Mesendoderm (in vitro differentiated cells): ENCODE data around the gene AFF2.

Experiments
- DNase-seq: peaks from one replicate; pipeline ENCODE4 v3.0.0; 2013
- H2AK5ac ChIP-seq: 2 replicates; pipeline ENCODE4 v1.6.1; 2013; ENCODE audit warnings: low read length, inconsistent platforms
- H2BK120ac ChIP-seq: 2 replicates; pipeline ENCODE4 v1.6.1; 2013; ENCODE audit warnings: low read depth, mild to moderate bottlenecking, low read length, moderate library complexity, mixed read lengths
- H2BK15ac ChIP-seq: replicated peaks from 2 replicates; pipeline ENCODE4 v1.6.1; 2013; ENCODE audit warnings: low read depth, mild to moderate bottlenecking, moderate library complexity
- H2BK5ac ChIP-seq: 2 replicates; pipeline ENCODE4 v1.6.1; 2013; ENCODE audit warnings: low read length, inconsistent platforms
- H3K18ac ChIP-seq: 2 replicates; pipeline ENCODE4 v1.6.1; 2013; ENCODE audit warnings: mild to moderate bottlenecking, low read length, mixed read lengths
- H3K23ac ChIP-seq: one replicate; pipeline ENCODE4 v1.6.1; 2013; ENCODE audit warnings: low read length
- H3K27ac ChIP-seq: 2 replicates; pipeline ENCODE4 v1.5.1; 2013; ENCODE audit warnings: low read depth, mild to moderate bottlenecking, inconsistent platforms, low read length, moderate library complexity
- H3K27me3 ChIP-seq: 2 replicates; pipeline ENCODE4 v1.6.1; 2013; ENCODE audit warnings: low read length, control low read depth, mild to moderate bottlenecking, inconsistent platforms; ENCODE audit not compliant: insufficient read depth, poor library complexity
- H3K36me3 ChIP-seq: 2 replicates; pipeline ENCODE4 v1.6.1; 2013; ENCODE audit warnings: low read length, inconsistent platforms; ENCODE audit not compliant: control insufficient read depth, insufficient read depth
- H3K4ac ChIP-seq: one replicate; pipeline ENCODE4 v1.6.1; 2013; ENCODE audit warnings: low read depth, mild to moderate bottlenecking, low read length, moderate library complexity
- H3K4me1 ChIP-seq: 2 replicates; pipeline ENCODE4 v1.6.1; 2013; ENCODE audit warnings: low read depth, low read length, inconsistent platforms; ENCODE audit not compliant: control insufficient read depth
- H3K4me2 ChIP-seq: 2 replicates; pipeline ENCODE4 v1.6.1; 2013; ENCODE audit warnings: low read length
- H3K4me3 ChIP-seq: 2 replicates; pipeline ENCODE4 v1.5.1; 2013; ENCODE audit warnings: mild to moderate bottlenecking, low read length
- H3K56ac ChIP-seq: one replicate; pipeline ENCODE4 v1.6.1; 2013; ENCODE audit warnings: low read length
- H3K79me1 ChIP-seq: 2 replicates; pipeline ENCODE4 v1.6.1; 2013; ENCODE audit warnings: low read length, inconsistent platforms
- H3K79me2 ChIP-seq: 2 replicates; pipeline ENCODE4 v1.6.1; 2013; ENCODE audit warnings: mild to moderate bottlenecking, low read length; ENCODE audit not compliant: control insufficient read depth, insufficient read depth
- H3K9ac ChIP-seq: 2 replicates; pipeline ENCODE4 v1.6.1; 2013; ENCODE audit warnings: low read length, inconsistent platforms
- H4K5ac ChIP-seq: one replicate; pipeline ENCODE4 v1.6.1; 2013; ENCODE audit warnings: low read length
- H4K8ac ChIP-seq: one replicate; pipeline ENCODE4 v1.6.1; 2013; ENCODE audit warnings: low read depth, mild to moderate bottlenecking, control low read depth, low read length, moderate library complexity
- WGBS: extraction: QIAGEN DNeasy Blood & Tissue Kit; methylation state at CpG from one replicate; pipeline ENCODE4 v1.1.7; 2013; ENCODE audit warnings: low lambda C conversion rate, missing lambda C conversion rate; ENCODE audit not compliant: insufficient coverage; ENCODE audit errors: extremely low coverage; 5-methylcytosine and 5-hydroxymethylcytosine counted together

Gene AFF2

DNA sequence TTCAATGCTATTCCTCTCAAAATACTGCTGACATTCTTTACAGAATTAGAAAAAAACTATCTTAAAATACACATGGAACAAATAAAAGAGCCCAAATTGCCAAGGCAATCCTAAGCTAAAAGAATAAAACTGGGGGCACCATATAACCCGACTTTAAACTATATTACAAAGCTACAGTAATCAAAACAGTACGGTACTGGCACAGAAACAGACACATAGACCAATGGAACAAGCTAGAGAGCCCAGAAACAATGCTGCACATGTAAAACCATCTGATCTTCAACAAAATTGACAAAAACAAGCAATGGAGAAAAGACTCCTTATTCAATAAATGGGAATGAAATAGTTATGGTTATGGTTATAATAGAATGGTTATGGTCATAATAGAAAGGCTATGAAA, 522.1 kb downstream of the AFF2 start:
- H3K79me2 ChIP-seq: no peaks in the 10 kb centered on the region
- H2BK5ac ChIP-seq: no peak overlapping the region
- H3K27me3 ChIP-seq: no peaks in the 10 kb centered on the region
- no peak overlapping the region for H3K18ac ChIP-seq
- H3K27ac ChIP-seq: no peak overlapping the region
- H2BK120ac ChIP-seq: no peak overlapping the region
- no peak overlapping the region for H2BK15ac ChIP-seq
- H4K5ac ChIP-seq: no peak overlapping the region
- H3K9ac ChIP-seq: no peak overlapping the region
- no peaks in the 10 kb centered on the region for H3K4me1 ChIP-seq
- H2AK5ac ChIP-seq: no peak overlapping the region
- H3K4ac ChIP-seq: no peak overlapping the region
- no peak overlapping the region for H3K23ac ChIP-seq
- whole genome bisulfite sequencing: no CpG with 5 or more reads among the region's 2 CpGs
- H3K36me3 ChIP-seq: no peaks in the 10 kb centered on the region
- no peak overlapping the region for H3K56ac ChIP-seq
- no peak overlapping the region for H3K4me3 ChIP-seq
- DNase-seq: no peak
- H3K4me2 ChIP-seq: no peak overlapping the region
- H4K8ac ChIP-seq: no peak overlapping the region
- no peaks in the 10 kb centered on the region for H3K79me1 ChIP-seq

- Histone ChIP-seq H2AK5ac (no peak overlapping the region), H3K4ac (no peak overlapping the region), H4K5ac (no peak overlapping the region), H3K79me2 (no peaks in the 10 kb centered on the region), H4K8ac (no peak overlapping the region), H3K9ac (no peak overlapping the region), H3K27ac (no peak overlapping the region), H3K18ac (no peak overlapping the region), H3K79me1 (no peaks in the 10 kb centered on the region), H3K23ac (no peak overlapping the region), H2BK5ac (no peak overlapping the region), H2BK120ac (no peak overlapping the region), H3K27me3 (no peaks in the 10 kb centered on the region), H3K36me3 (no peaks in the 10 kb centered on the region), H3K4me2 (no peak overlapping the region), H2BK15ac (no peak overlapping the region), H3K56ac (no peak overlapping the region), H3K4me1 (no peaks in the 10 kb centered on the region), H3K4me3 (no peak overlapping the region)
- no peak for DNase-seq
- WGBS: no CpG with 5 or more reads among the region's 2 CpGs
Observed at GRCh38 chrX:149032449-149032848, 532.0 kb downstream of the AFF2 start.

DNA sequence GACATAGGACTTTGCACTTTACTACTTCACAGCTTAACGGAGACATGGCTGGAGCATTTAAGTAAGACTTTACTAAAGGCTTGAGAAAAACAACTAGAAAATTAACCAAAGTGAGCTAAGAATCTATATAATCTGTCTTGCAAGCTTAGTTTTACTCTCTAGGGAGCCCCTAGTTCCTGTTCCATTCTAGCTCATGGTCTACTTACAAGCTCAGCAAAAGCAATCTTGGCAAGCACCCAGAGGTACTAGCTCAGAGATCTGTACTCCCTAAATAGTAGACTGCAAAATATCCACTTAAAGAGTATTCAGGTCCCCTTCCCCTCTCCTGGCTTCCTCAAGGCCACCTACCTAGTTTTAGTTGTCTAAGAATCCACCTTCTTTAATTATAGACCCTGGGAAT, 535.7 kb downstream of the AFF2 start:
- no peak overlapping the region for H3K23ac ChIP-seq
- no peaks in the 10 kb centered on the region for H3K79me1 ChIP-seq
- H3K4me2 ChIP-seq: no peak overlapping the region
- H3K9ac ChIP-seq: no peak overlapping the region
- H4K8ac ChIP-seq: no peak overlapping the region
- no peak overlapping the region for H4K5ac ChIP-seq
- H3K18ac ChIP-seq: no peak overlapping the region
- H2BK5ac ChIP-seq: no peak overlapping the region
- no peak overlapping the region for H3K56ac ChIP-seq
- H3K27ac ChIP-seq: no peak overlapping the region
- no peaks in the 10 kb centered on the region for H3K4me1 ChIP-seq
- H3K79me2 ChIP-seq: no peaks in the 10 kb centered on the region
- no CpG with 5 or more reads among the region's 1 CpG for WGBS
- DNase-seq: no peak
- H3K27me3 ChIP-seq: no peaks in the 10 kb centered on the region
- H2BK15ac ChIP-seq: no peak overlapping the region
- H2AK5ac ChIP-seq: no peak overlapping the region
- no peak overlapping the region for H2BK120ac ChIP-seq
- H3K4me3 ChIP-seq: no peak overlapping the region
- no peak overlapping the region for H3K4ac ChIP-seq
- no peaks in the 10 kb centered on the region for H3K36me3 ChIP-seq

GRCh38 chrX:149037281-149037870, 537.0 kb downstream of the AFF2 start:
- no peak overlapping the region for H3K4ac ChIP-seq
- H2BK5ac ChIP-seq: no peak overlapping the region
- H3K79me1 ChIP-seq: no peaks in the 10 kb centered on the region
- H3K4me3 ChIP-seq: no peak overlapping the region
- H3K36me3 ChIP-seq: no peaks in the 10 kb centered on the region
- H3K56ac ChIP-seq: no peak overlapping the region
- H3K4me2 ChIP-seq: no peak overlapping the region
- H3K18ac ChIP-seq: no peak overlapping the region
- H4K8ac ChIP-seq: no peak overlapping the region
- no peak overlapping the region for H3K27ac ChIP-seq
- no CpG with 5 or more reads among the region's 3 CpGs for WGBS
- H4K5ac ChIP-seq: no peak overlapping the region
- no peak overlapping the region for H2BK120ac ChIP-seq
- H3K23ac ChIP-seq: no peak overlapping the region
- no peaks in the 10 kb centered on the region for H3K27me3 ChIP-seq
- no peak for DNase-seq
- H2AK5ac ChIP-seq: no peak overlapping the region
- H3K9ac ChIP-seq: no peak overlapping the region
- H2BK15ac ChIP-seq: no peak overlapping the region
- H3K79me2 ChIP-seq: no peaks in the 10 kb centered on the region
- no peaks in the 10 kb centered on the region for H3K4me1 ChIP-seq

- Histone ChIP-seq H2BK15ac (no peak overlapping the region), H3K36me3 (no peaks in the 10 kb centered on the region), H3K4ac (no peak overlapping the region), H4K8ac (no peak overlapping the region), H3K4me2 (no peak overlapping the region), H2AK5ac (no peak overlapping the region), H2BK5ac (no peak overlapping the region), H3K27ac (no peak overlapping the region), H3K27me3 (no peaks in the 10 kb centered on the region), H3K4me1 (no peaks in the 10 kb centered on the region), H3K4me3 (no peak overlapping the region), H2BK120ac (no peak overlapping the region), H3K56ac (no peak overlapping the region), H3K23ac (no peak overlapping the region), H3K9ac (no peak overlapping the region), H4K5ac (no peak overlapping the region), H3K79me2 (no peaks in the 10 kb centered on the region), H3K79me1 (no peaks in the 10 kb centered on the region), H3K18ac (no peak overlapping the region)
- DNase-seq: no peak
Observed at GRCh38 chrX:149039057-149039456, 538.6 kb downstream of the AFF2 start.

GRCh38 chrX:149040873-149041535, 540.6 kb downstream of the AFF2 start:
- Histone ChIP-seq H2BK5ac (no peak overlapping the region), H2BK120ac (no peak overlapping the region), H3K56ac (no peak overlapping the region), H3K79me1 (no peaks in the 10 kb centered on the region), H3K27ac (no peak overlapping the region), H3K9ac (no peak overlapping the region), H3K4me2 (no peak overlapping the region), H3K23ac (no peak overlapping the region), H4K5ac (no peak overlapping the region), H3K4me3 (no peak overlapping the region), H3K79me2 (no peaks in the 10 kb centered on the region), H2BK15ac (no peak overlapping the region), H3K27me3 (no peaks in the 10 kb centered on the region), H3K36me3 (no peaks in the 10 kb centered on the region), H3K18ac (no peak overlapping the region), H4K8ac (no peak overlapping the region), H2AK5ac (no peak overlapping the region), H3K4me1 (no peaks in the 10 kb centered on the region), H3K4ac (no peak overlapping the region)
- no peak for DNase-seq
- WGBS: no CpG with 5 or more reads among the region's 5 CpGs
